Progenitor cell of endocrine pancreas (in vitro differentiated cells): ENCODE measurements around the gene LDHAL6B. TPM values are rescaled to one million over a fixed set of nuclear protein-coding genes. Genes with fewer than 3 reads are reported as not detected.

ENCODE experiments used
- DNase-seq: peaks from one replicate; pipeline ENCODE4 v3.0.0; 2021; ENCODE audit warnings: low spot score; ENCODE audit not compliant: unreplicated experiment
- H3K27ac Mint-ChIP-seq: 2 replicates; pipeline ENCODE4 v1.8.0; 2021; ENCODE audit warnings: mild to moderate bottlenecking, moderate library complexity, mixed read lengths
- H3K27me3 Mint-ChIP-seq: 2 replicates; pipeline ENCODE4 v1.8.0; 2021; ENCODE audit warnings: mixed read lengths
- H3K36me3 Mint-ChIP-seq: 2 replicates; pipeline ENCODE4 v1.8.0; 2022; ENCODE audit warnings: mixed read lengths; ENCODE audit not compliant: insufficient read depth
- H3K4me1 Mint-ChIP-seq: 2 replicates; pipeline ENCODE4 v1.8.0; 2021; ENCODE audit warnings: low read depth, mixed read lengths
- H3K4me3 Mint-ChIP-seq: 2 replicates; pipeline ENCODE4 v1.8.0; 2021; ENCODE audit warnings: low read depth, mild to moderate bottlenecking, moderate library complexity, mixed read lengths
- H3K9me3 Mint-ChIP-seq: 2 replicates; pipeline ENCODE4 v1.8.0; 2021; ENCODE audit warnings: low read depth, mixed read lengths
- total RNA-seq: library from RNA; stranded (reverse); gene quantifications from 2 replicates; pipeline ENCODE4 v1.2.1, GENCODE V29; 2021
- TF ChIP-seq, protein P1 (sequence below): fragments of 200-600 bp; sonication (generic); IDR thresholded peaks from one replicate; pipeline ENCODE4 v1.5.0; 2021; ENCODE audit warnings: antibody characterized with exemption, mild to moderate bottlenecking; ENCODE audit not compliant: unreplicated experiment

LDHAL6B gene
- total RNA-seq, 1 donor from 2014 or later: not detected

DNA sequence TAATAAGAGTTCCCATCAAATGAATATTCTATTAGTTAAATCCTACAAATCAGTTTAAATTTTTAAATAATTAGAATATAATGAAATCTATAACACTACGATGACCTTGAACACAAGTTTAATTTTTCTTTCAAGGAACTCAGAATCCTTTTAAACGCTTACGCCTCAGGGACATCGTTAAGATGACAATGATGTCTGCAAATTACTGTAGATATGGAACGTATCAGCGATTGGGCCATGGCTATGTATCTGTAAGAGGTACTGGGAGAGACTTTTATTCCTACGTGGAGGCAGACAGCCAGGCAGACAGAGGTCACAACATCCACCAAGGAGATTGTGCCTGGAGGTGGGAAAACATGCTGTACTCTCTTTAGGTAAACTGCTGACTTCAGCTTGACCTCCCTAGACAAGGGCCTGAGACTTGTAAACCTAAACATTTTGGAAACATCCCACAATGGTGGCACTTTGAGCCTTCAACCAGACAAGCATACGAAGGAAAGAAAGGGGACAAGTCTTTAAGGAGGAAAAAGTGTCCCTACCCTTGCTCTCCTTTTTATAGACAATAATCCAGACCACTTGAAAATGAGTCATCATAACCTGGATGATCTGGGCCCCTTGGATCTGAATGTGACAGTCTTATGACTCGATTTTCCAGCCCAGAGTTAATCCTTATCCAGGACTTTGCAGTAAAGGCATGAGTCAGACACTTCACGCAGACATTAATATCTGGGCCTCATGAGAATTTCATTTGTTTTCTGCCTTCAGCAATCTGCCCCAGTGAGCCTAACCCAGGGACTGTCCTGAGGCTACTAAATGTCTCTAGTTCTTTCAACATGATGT is 6.8 kb upstream of the LDHAL6B start:
- TF ChIP-seq, protein P1, sequence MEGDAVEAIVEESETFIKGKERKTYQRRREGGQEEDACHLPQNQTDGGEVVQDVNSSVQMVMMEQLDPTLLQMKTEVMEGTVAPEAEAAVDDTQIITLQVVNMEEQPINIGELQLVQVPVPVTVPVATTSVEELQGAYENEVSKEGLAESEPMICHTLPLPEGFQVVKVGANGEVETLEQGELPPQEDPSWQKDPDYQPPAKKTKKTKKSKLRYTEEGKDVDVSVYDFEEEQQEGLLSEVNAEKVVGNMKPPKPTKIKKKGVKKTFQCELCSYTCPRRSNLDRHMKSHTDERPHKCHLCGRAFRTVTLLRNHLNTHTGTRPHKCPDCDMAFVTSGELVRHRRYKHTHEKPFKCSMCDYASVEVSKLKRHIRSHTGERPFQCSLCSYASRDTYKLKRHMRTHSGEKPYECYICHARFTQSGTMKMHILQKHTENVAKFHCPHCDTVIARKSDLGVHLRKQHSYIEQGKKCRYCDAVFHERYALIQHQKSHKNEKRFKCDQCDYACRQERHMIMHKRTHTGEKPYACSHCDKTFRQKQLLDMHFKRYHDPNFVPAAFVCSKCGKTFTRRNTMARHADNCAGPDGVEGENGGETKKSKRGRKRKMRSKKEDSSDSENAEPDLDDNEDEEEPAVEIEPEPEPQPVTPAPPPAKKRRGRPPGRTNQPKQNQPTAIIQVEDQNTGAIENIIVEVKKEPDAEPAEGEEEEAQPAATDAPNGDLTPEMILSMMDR: no peak
- DNase-seq: no peak
- Mint-ChIP-seq H3K4me3 (no peak overlapping the region), H3K27ac (no peak overlapping the region), H3K27me3 (no peaks in the 10 kb centered on the region), H3K36me3 (peaks cover 3% of the 10 kb centered on the region), H3K9me3 (no peaks in the 10 kb centered on the region), H3K4me1 (no peaks in the 10 kb centered on the region)

DNA sequence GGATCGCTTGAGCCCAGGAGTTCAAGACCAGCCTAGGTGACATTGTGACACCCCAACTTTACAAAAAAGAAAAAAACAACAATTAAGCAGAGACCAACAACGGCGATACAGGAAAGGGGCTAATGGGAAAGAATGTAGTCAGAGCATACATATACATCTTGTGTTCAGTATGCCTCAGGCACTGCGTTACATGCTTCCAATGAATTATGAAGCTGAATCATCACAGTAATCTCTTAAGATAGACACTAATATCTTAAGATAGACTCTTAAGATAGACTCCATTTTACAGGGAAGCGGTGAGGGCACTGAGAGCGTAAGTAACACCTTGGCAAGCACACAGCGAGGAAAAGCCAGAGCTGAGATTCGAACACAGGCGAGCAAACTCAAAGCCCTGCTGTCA is 6.1 kb upstream of the LDHAL6B start:
- H3K27me3 Mint-ChIP-seq: no peaks in the 10 kb centered on the region
- H3K36me3 Mint-ChIP-seq: peaks cover 2% of the 10 kb centered on the region
- DNase-seq: no peak
- no peak overlapping the region for H3K4me3 Mint-ChIP-seq
- TF ChIP-seq, protein P1: no peak
- H3K27ac Mint-ChIP-seq: no peak overlapping the region
- H3K4me1 Mint-ChIP-seq: no peaks in the 10 kb centered on the region
- no peaks in the 10 kb centered on the region for H3K9me3 Mint-ChIP-seq

DNA sequence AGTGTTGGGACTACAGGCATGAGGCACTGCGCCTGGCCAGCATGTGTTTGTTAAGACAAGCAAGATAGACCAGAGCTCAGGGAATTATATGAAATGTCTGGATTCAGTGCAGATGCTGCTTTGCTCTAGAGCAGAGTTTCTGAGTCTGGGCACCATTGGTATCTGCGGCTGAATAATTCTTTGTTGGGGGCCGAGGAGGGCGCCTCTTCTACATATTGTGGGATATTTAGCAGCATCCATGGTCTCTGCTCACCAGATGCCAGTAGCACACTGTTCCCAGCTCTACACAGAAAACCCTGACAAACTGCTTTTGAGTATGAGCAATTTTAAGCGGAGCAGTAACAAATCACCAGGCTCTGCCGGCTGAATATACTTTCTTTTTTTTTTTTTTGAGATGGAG is 3.6 kb upstream of the LDHAL6B start:
- TF ChIP-seq, protein P1: no peak
- Mint-ChIP-seq H3K27me3 (no peaks in the 10 kb centered on the region), H3K4me1 (no peaks in the 10 kb centered on the region), H3K27ac (no peak overlapping the region), H3K36me3 (peaks cover 14% of the 10 kb centered on the region), H3K4me3 (no peak overlapping the region), H3K9me3 (no peaks in the 10 kb centered on the region)
- no peak for DNase-seq

DNA sequence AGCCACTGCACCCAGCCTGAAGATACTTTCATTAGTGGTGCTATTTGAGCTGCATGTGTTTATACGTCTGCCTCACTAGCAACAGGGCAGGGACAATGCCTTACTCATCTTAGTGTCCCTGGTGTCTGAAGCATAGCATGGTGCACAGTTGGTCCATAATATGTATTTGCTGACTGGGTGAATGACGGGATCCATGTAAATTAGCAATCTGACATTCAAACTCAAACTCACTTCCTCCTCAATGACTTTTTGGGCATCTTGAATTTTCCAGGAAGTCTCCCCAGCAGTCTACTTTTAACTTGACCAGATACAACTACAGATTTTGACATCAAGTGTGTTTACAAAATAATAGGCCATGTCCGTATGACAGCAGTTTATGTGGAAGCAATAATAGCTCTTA is 3.0 kb upstream of the LDHAL6B start:
- TF ChIP-seq, protein P1: no peak
- H3K9me3 Mint-ChIP-seq: no peaks in the 10 kb centered on the region

DNA sequence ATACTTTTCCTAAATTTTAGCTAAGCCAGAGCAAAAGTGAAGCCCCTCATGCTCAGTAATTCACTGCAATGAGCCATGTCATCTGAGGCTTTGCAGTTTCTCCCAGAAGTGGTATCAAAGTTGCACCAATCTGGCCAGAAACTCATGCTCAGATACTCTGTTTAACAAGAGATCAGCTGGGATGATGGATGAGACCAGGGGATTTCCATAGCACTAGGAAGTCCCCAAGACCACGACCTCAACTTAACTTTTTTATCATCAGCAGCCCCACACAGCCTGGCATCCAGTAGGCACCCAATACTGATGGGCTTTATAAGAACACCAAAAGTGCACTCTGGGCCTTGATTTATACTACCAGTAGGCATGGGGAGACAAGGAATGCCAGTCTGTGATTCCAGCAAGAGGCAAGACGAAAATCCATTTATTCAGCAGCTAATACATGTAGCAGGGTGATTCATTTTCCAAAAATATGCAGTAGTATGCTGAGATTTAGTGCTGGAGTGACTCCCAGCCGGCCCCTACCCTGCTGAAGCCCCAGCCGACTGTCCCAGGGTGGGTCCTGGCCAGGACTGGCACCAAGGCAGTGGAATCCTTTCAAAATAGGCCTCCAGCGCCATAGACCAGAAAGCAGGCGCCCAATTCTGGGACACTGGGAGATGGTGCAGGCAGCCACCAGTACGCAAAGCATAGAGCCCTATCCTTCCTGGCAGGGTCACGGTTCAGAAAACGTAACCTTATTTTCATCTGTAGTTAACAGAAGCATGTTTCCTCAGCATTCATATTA is 612 bp upstream of the LDHAL6B start:
- Mint-ChIP-seq H3K27me3 (no peaks in the 10 kb centered on the region), H3K4me1 (no peaks in the 10 kb centered on the region), H3K36me3 (peaks cover 19% of the 10 kb centered on the region), H3K9me3 (no peaks in the 10 kb centered on the region), H3K4me3 (no peak overlapping the region), H3K27ac (no peak overlapping the region)
- no peak for DNase-seq
- TF ChIP-seq, protein P1: no peak

More for the DNA sequence above, 3.0 kb upstream of the LDHAL6B start:
- no peaks in the 10 kb centered on the region for H3K4me1 Mint-ChIP-seq
- H3K27me3 Mint-ChIP-seq: no peaks in the 10 kb centered on the region
- H3K36me3 Mint-ChIP-seq: peaks cover 14% of the 10 kb centered on the region
- no peak overlapping the region for H3K4me3 Mint-ChIP-seq
- no peak for DNase-seq
- no peak overlapping the region for H3K27ac Mint-ChIP-seq
